HEK293T (cell line): ENCODE measurements around the gene RPA1.
A peak's percentile ranks its signal among the peaks of the same experiment; 100 is the strongest.

Experiments
- CTCF ChIA-PET: fragments of 350-600 bp; formaldehyde crosslinking; extraction: SDS; loops from one replicate; lab custom pipeline; 2021; ENCODE audit warnings: antibody characterized with exemption, inconsistent platforms; lab: Yijun Ruan, JAX
- POLR2A ChIA-PET: fragments of 350-600 bp; formaldehyde crosslinking; extraction: SDS; loops from one replicate; lab custom pipeline; 2020; ENCODE audit warnings: antibody characterized with exemption, inconsistent platforms; lab: Yijun Ruan, JAX
- DNase-seq: peaks from one replicate; pipeline ENCODE4 v3.0.0; 2012; ENCODE audit warnings: mixed read lengths; ENCODE audit errors: extremely low spot score
- ARNT ChIP-seq: fragments of 450-650 bp; IDR thresholded peaks from 2 replicates; pipeline ENCODE4 v1.6.1; 2017; ENCODE audit warnings: mild to moderate bottlenecking
- BHLHE40 ChIP-seq: fragments of 450-650 bp; IDR thresholded peaks from 2 replicates; pipeline ENCODE4 v1.6.1; 2016; ENCODE audit warnings: mild to moderate bottlenecking, moderate library complexity, borderline replicate concordance
- CTBP1 ChIP-seq: fragments of 450-650 bp; IDR thresholded peaks from 2 replicates; pipeline ENCODE4 v1.6.1; 2016; ENCODE audit warnings: borderline replicate concordance
- FOXA1 ChIP-seq: fragments of 450-650 bp; IDR thresholded peaks from 2 replicates; pipeline ENCODE4 v1.6.1; 2016; ENCODE audit warnings: mild to moderate bottlenecking
- FOXK2 ChIP-seq: fragments of 450-650 bp; IDR thresholded peaks from 2 replicates; pipeline ENCODE4 v1.6.1; 2016; ENCODE audit warnings: mild to moderate bottlenecking
- FOXM1 ChIP-seq: fragments of 450-650 bp; IDR thresholded peaks from 2 replicates; pipeline ENCODE4 v1.6.1; 2017; ENCODE audit warnings: mild to moderate bottlenecking, borderline replicate concordance
- HDGF ChIP-seq: fragments of 450-650 bp; IDR thresholded peaks from 2 replicates; pipeline ENCODE4 v1.6.1; 2017; ENCODE audit warnings: antibody characterized with exemption, borderline replicate concordance
- L3MBTL2 ChIP-seq: fragments of 450-650 bp; conservative IDR thresholded peaks from 2 replicates; pipeline ENCODE4 v1.6.1; 2016; ENCODE audit warnings: mild to moderate bottlenecking
- LEF1 ChIP-seq: fragments of 450-650 bp; IDR thresholded peaks from 2 replicates; pipeline ENCODE4 v1.6.1; 2017; ENCODE audit warnings: mild to moderate bottlenecking, borderline replicate concordance
- NFRKB ChIP-seq: fragments of 450-650 bp; IDR thresholded peaks from 2 replicates; pipeline ENCODE4 v1.6.1; 2016; ENCODE audit warnings: mild to moderate bottlenecking, moderate library complexity
- PKNOX1 ChIP-seq: fragments of 450-650 bp; IDR thresholded peaks from 2 replicates; pipeline ENCODE4 v1.6.1; 2016
- SP1 ChIP-seq: fragments of 450-650 bp; IDR thresholded peaks from 2 replicates; pipeline ENCODE4 v1.6.1; 2017
- SUZ12 ChIP-seq: fragments of 450-650 bp; IDR thresholded peaks from 2 replicates; pipeline ENCODE4 v1.6.1; 2016; ENCODE audit warnings: mild to moderate bottlenecking
- TARDBP ChIP-seq: fragments of 450-650 bp; IDR thresholded peaks from 2 replicates; pipeline ENCODE4 v1.6.1; 2016

RPA1 gene

GRCh38 chr17:1810450-1811103 is 19.2 kb upstream of the RPA1 start:
- DNase-seq, result no peak
- ChIA-PET POLR2A (interaction anchor here (0.6 to 1.2 kb wide), 2 partner anchors 55 to 94 kb away, joined by 3 read pairs; no protein-coding TSS in a partner anchor), CTCF (no interaction called here)
- no peak for TF ChIP-seq CTBP1
- no peak for TF ChIP-seq BHLHE40
- no peak for TF ChIP-seq FOXM1
- no peak for TF ChIP-seq PKNOX1
- TF ChIP-seq SP1, result no peak
- no peak for TF ChIP-seq L3MBTL2
- TF ChIP-seq FOXK2, result no peak

GRCh38 chr17:1813088-1813487 is 16.7 kb upstream of the RPA1 start:
- DNase-seq, result no peak
- ChIA-PET POLR2A (no interaction called here), CTCF (no interaction called here)
- TF ChIP-seq FOXA1 (no peak), FOXK2 (no peak), SP1 (no peak), NFRKB (no peak), HDGF (no peak), TARDBP (no peak), CTBP1 (no peak), PKNOX1 (no peak), L3MBTL2 (no peak), ARNT (no peak), SUZ12 (no peak), FOXM1 (no peak)

GRCh38 chr17:1820528-1821252 is 9.1 kb upstream of the RPA1 start:
- DNase-seq, result no peak
- TF ChIP-seq L3MBTL2, result no peak
- no peak for TF ChIP-seq SUZ12
- TF ChIP-seq FOXA1, result no peak
- TF ChIP-seq FOXK2, result no peak
- TF ChIP-seq FOXM1, result no peak
- no peak for TF ChIP-seq HDGF
- ChIA-PET POLR2A (interaction anchor here (2.1 kb wide), 1 partner anchor 9 kb away, joined by 11 read pairs; the partner anchor contains the start of genes RPA1 and SMYD4), CTCF (interaction anchor here (0.7 kb wide), 1 partner anchor 9 kb away, joined by 3 read pairs; no protein-coding TSS in a partner anchor)

- ChIA-PET CTCF (no interaction called here), POLR2A (interaction anchor here (0.6 to 2.6 kb wide), 21 partner anchors 9 to 199 kb away, joined by 3 to 29 read pairs (median 4); partner anchors contain the start of gene SERPINF1)
- peak; percentile 49 for DNase-seq
- TF ChIP-seq L3MBTL2, result peak; percentile 34; the same call in 1 of the 2 replicates
- TF ChIP-seq LEF1, result no peak
These were observed 601 bp upstream of the RPA1 start for GRCh38 chr17:1829216-1829591.

- ChIA-PET POLR2A (interaction anchor here (0.8 to 2.6 kb wide), 11 partner anchors 10 to 116 kb away, joined by 3 to 29 read pairs (median 5); no protein-coding TSS in a partner anchor), CTCF (interaction anchor here (0.6 kb wide), 1 partner anchor 138 kb away, joined by 4 read pairs; no protein-coding TSS in a partner anchor)
- DNase-seq, result peak; percentile 21
- no peak for TF ChIP-seq HDGF
- 0 out of 2 replicates have a peak, but pooled peaks have one; percentile 29 for TF ChIP-seq CTBP1
- TF ChIP-seq FOXA1, result no peak
These were observed 483 bp downstream of the RPA1 start for GRCh38 chr17:1830288-1830687.

- no peak for TF ChIP-seq TARDBP
- no peak for TF ChIP-seq CTBP1
- TF ChIP-seq FOXM1, result no peak
- TF ChIP-seq BHLHE40, result no peak
- TF ChIP-seq L3MBTL2, result no peak
- no peak for TF ChIP-seq FOXK2
- no peak for TF ChIP-seq SP1
- no peak for TF ChIP-seq HDGF
- ChIA-PET CTCF (interaction anchor here (0.6 to 0.8 kb wide), 2 partner anchors 138 to 335 kb away, joined by 3 read pairs; no protein-coding TSS in a partner anchor), POLR2A (interaction anchor here (1.0 kb wide), 1 partner anchor 118 kb away, joined by 3 read pairs; no protein-coding TSS in a partner anchor)
- DNase-seq, result no peak
These were observed 4.8 kb downstream of the RPA1 start for GRCh38 chr17:1834380-1835149.
